ENCODE results near the gene OVCH1.

Gene OVCH1

GRCh38 chr12:29517264-29517663 lies 19.8 kb upstream of the OVCH1 start:
- H3K9me3 Mint-ChIP-seq, result no peaks in the 10 kb centered on the region
- H3K27ac Mint-ChIP-seq, result no peak overlapping the region
- H3K36me3 Mint-ChIP-seq (ENCODE audit: low read depth), result no peaks in the 10 kb centered on the region
- no peak overlapping the region for H3K4me3 Mint-ChIP-seq
- peaks cover 13% of the 10 kb centered on the region for H3K27me3 Mint-ChIP-seq
- H3K4me1 Mint-ChIP-seq (ENCODE audit: low read depth), result no peaks in the 10 kb centered on the region

GRCh38 chr12:29516431-29516875 lies 19.0 kb upstream of the OVCH1 start:
- Mint-ChIP-seq H3K36me3 (ENCODE audit: low read depth) (no peaks in the 10 kb centered on the region), H3K4me3 (no peak overlapping the region), H3K9me3 (no peaks in the 10 kb centered on the region), H3K4me1 (ENCODE audit: low read depth) (no peaks in the 10 kb centered on the region), H3K27me3 (peaks cover 13% of the 10 kb centered on the region), H3K27ac (no peak overlapping the region)

GRCh38 chr12:29510591-29511185 lies 13.2 kb upstream of the OVCH1 start:
- H3K4me3 Mint-ChIP-seq, result no peak overlapping the region
- peaks cover 35% of the 10 kb centered on the region for H3K27me3 Mint-ChIP-seq
- H3K4me1 Mint-ChIP-seq (ENCODE audit: low read depth), result no peaks in the 10 kb centered on the region
- no peaks in the 10 kb centered on the region for H3K36me3 Mint-ChIP-seq (ENCODE audit: low read depth)
- H3K9me3 Mint-ChIP-seq, result no peaks in the 10 kb centered on the region
- no peak overlapping the region for H3K27ac Mint-ChIP-seq

- Mint-ChIP-seq H3K4me1 (ENCODE audit: low read depth) (no peaks in the 10 kb centered on the region), H3K4me3 (no peak overlapping the region), H3K9me3 (no peaks in the 10 kb centered on the region), H3K36me3 (ENCODE audit: low read depth) (no peaks in the 10 kb centered on the region), H3K27ac (no peak overlapping the region), H3K27me3 (peaks cover 28% of the 10 kb centered on the region)
Measured at GRCh38 chr12:29509503-29509902, 12.0 kb upstream of the OVCH1 start.

GRCh38 chr12:29508949-29509348 lies 11.5 kb upstream of the OVCH1 start:
- Mint-ChIP-seq H3K27me3 (peaks cover 27% of the 10 kb centered on the region), H3K27ac (no peak overlapping the region), H3K9me3 (no peaks in the 10 kb centered on the region), H3K4me3 (no peak overlapping the region), H3K36me3 (ENCODE audit: low read depth) (no peaks in the 10 kb centered on the region), H3K4me1 (ENCODE audit: low read depth) (no peaks in the 10 kb centered on the region)

GRCh38 chr12:29505122-29505521 lies 7.6 kb upstream of the OVCH1 start:
- peaks cover 21% of the 10 kb centered on the region for H3K27me3 Mint-ChIP-seq
- no peaks in the 10 kb centered on the region for H3K36me3 Mint-ChIP-seq (ENCODE audit: low read depth)
- H3K9me3 Mint-ChIP-seq, result no peaks in the 10 kb centered on the region
- H3K4me1 Mint-ChIP-seq (ENCODE audit: low read depth), result no peaks in the 10 kb centered on the region
- H3K4me3 Mint-ChIP-seq, result no peak overlapping the region
- no peak overlapping the region for H3K27ac Mint-ChIP-seq

GRCh38 chr12:29503283-29503682 lies 5.8 kb upstream of the OVCH1 start:
- H3K36me3 Mint-ChIP-seq (ENCODE audit: low read depth), result no peaks in the 10 kb centered on the region
- no peaks in the 10 kb centered on the region for H3K9me3 Mint-ChIP-seq
- H3K4me3 Mint-ChIP-seq, result no peak overlapping the region
- no peak overlapping the region for H3K27ac Mint-ChIP-seq
- no peaks in the 10 kb centered on the region for H3K4me1 Mint-ChIP-seq (ENCODE audit: low read depth)
- peaks cover 19% of the 10 kb centered on the region for H3K27me3 Mint-ChIP-seq

- Mint-ChIP-seq H3K36me3 (ENCODE audit: low read depth) (no peaks in the 10 kb centered on the region), H3K9me3 (no peaks in the 10 kb centered on the region), H3K27me3 (peaks cover 12% of the 10 kb centered on the region), H3K4me3 (no peak overlapping the region), H3K4me1 (ENCODE audit: low read depth) (no peaks in the 10 kb centered on the region), H3K27ac (no peak overlapping the region)
Measured at GRCh38 chr12:29499235-29499634, 1.7 kb upstream of the OVCH1 start.

- Mint-ChIP-seq H3K4me1 (ENCODE audit: low read depth) (no peaks in the 10 kb centered on the region), H3K27me3 (peaks cover 17% of the 10 kb centered on the region), H3K36me3 (ENCODE audit: low read depth) (no peaks in the 10 kb centered on the region), H3K27ac (no peak overlapping the region), H3K9me3 (no peaks in the 10 kb centered on the region), H3K4me3 (no peak overlapping the region)
Measured at GRCh38 chr12:29492891-29493290, 4.6 kb downstream of the OVCH1 start.

- peaks cover 24% of the 10 kb centered on the region for H3K27me3 Mint-ChIP-seq
- H3K4me1 Mint-ChIP-seq (ENCODE audit: low read depth), result no peaks in the 10 kb centered on the region
- no peak overlapping the region for H3K27ac Mint-ChIP-seq
- no peak overlapping the region for H3K4me3 Mint-ChIP-seq
- no peaks in the 10 kb centered on the region for H3K9me3 Mint-ChIP-seq
- no peaks in the 10 kb centered on the region for H3K36me3 Mint-ChIP-seq (ENCODE audit: low read depth)
Measured at GRCh38 chr12:29486972-29487371, 10.5 kb downstream of the OVCH1 start.

- no peaks in the 10 kb centered on the region for H3K9me3 Mint-ChIP-seq
- no peaks in the 10 kb centered on the region for H3K36me3 Mint-ChIP-seq (ENCODE audit: low read depth)
- no peak overlapping the region for H3K27ac Mint-ChIP-seq
- H3K27me3 Mint-ChIP-seq, result no peaks in the 10 kb centered on the region
- H3K4me1 Mint-ChIP-seq (ENCODE audit: low read depth), result no peaks in the 10 kb centered on the region
- no peak overlapping the region for H3K4me3 Mint-ChIP-seq
Measured at GRCh38 chr12:29463198-29463597, 34.3 kb downstream of the OVCH1 start.

- Mint-ChIP-seq H3K27ac (no peak overlapping the region), H3K36me3 (ENCODE audit: low read depth) (no peaks in the 10 kb centered on the region), H3K4me3 (no peak overlapping the region), H3K9me3 (no peaks in the 10 kb centered on the region), H3K27me3 (no peaks in the 10 kb centered on the region), H3K4me1 (ENCODE audit: low read depth) (no peaks in the 10 kb centered on the region)
Measured at GRCh38 chr12:29460082-29460481, 37.4 kb downstream of the OVCH1 start.

GRCh38 chr12:29455087-29455486 lies 42.4 kb downstream of the OVCH1 start:
- H3K9me3 Mint-ChIP-seq, result no peaks in the 10 kb centered on the region
- H3K27me3 Mint-ChIP-seq, result peaks cover 7% of the 10 kb centered on the region
- no peaks in the 10 kb centered on the region for H3K4me1 Mint-ChIP-seq (ENCODE audit: low read depth)
- H3K27ac Mint-ChIP-seq, result no peak overlapping the region
- H3K36me3 Mint-ChIP-seq (ENCODE audit: low read depth), result no peaks in the 10 kb centered on the region
- no peak overlapping the region for H3K4me3 Mint-ChIP-seq

GRCh38 chr12:29451888-29452287 lies 45.6 kb downstream of the OVCH1 start:
- no peaks in the 10 kb centered on the region for H3K36me3 Mint-ChIP-seq (ENCODE audit: low read depth)

GRCh38 chr12:29448157-29448556 lies 49.3 kb downstream of the OVCH1 start:
- H3K36me3 Mint-ChIP-seq (ENCODE audit: low read depth), result no peaks in the 10 kb centered on the region
- H3K4me1 Mint-ChIP-seq (ENCODE audit: low read depth), result no peaks in the 10 kb centered on the region
- peaks cover 2% of the 10 kb centered on the region for H3K27me3 Mint-ChIP-seq
- H3K9me3 Mint-ChIP-seq, result no peaks in the 10 kb centered on the region
- no peak overlapping the region for H3K4me3 Mint-ChIP-seq
- H3K27ac Mint-ChIP-seq, result no peak overlapping the region

More at GRCh38 chr12:29451888-29452287, 45.6 kb downstream of the OVCH1 start:
- Mint-ChIP-seq H3K4me1 (ENCODE audit: low read depth) (no peaks in the 10 kb centered on the region), H3K27me3 (peaks cover 7% of the 10 kb centered on the region), H3K27ac (no peak overlapping the region), H3K9me3 (no peaks in the 10 kb centered on the region), H3K4me3 (no peak overlapping the region)

GRCh38 chr12:29447285-29447975 lies 50.1 kb downstream of the OVCH1 start:
- no peaks in the 10 kb centered on the region for H3K36me3 Mint-ChIP-seq (ENCODE audit: low read depth)
- no peaks in the 10 kb centered on the region for H3K9me3 Mint-ChIP-seq
- H3K4me1 Mint-ChIP-seq (ENCODE audit: low read depth), result no peaks in the 10 kb centered on the region
- H3K27ac Mint-ChIP-seq, result no peak overlapping the region
- H3K4me3 Mint-ChIP-seq, result no peak overlapping the region
- no peaks in the 10 kb centered on the region for H3K27me3 Mint-ChIP-seq

Measured in stimulated activated naive CD8-positive, alpha-beta T cell treated with anti-CD3 and anti-CD28 coated beads, Interleukin-15, Interleukin-2, amounts not matched to agents 100 ng/mL and 50 ng/mL, for 24 hours (primary cell).